Glutamatergic neuron (in vitro differentiated cells): ENCODE measurements around the gene CHD1L. TPM values are rescaled to one million over a fixed set of nuclear protein-coding genes. Genes with fewer than 3 reads are reported as not detected.
A peak's percentile ranks its signal among the peaks of the same experiment; 100 is the strongest.

Source experiments
- DNase-seq: peaks from one replicate; pipeline ENCODE4 v3.0.0; 2022
- H3K27ac Mint-ChIP-seq: one replicate; pipeline ENCODE4 v1.8.0; 2020; ENCODE audit warnings: mild to moderate bottlenecking, mixed read lengths, inconsistent platforms; ENCODE audit not compliant: unreplicated experiment
- H3K27me3 Mint-ChIP-seq: one replicate; pipeline ENCODE4 v1.8.0; 2020; ENCODE audit warnings: mild to moderate bottlenecking, moderate library complexity, mixed read lengths, inconsistent platforms; ENCODE audit not compliant: unreplicated experiment
- H3K36me3 Mint-ChIP-seq: one replicate; pipeline ENCODE4 v1.8.0; 2020; ENCODE audit warnings: mild to moderate bottlenecking, mixed read lengths, inconsistent platforms; ENCODE audit not compliant: unreplicated experiment
- H3K4me1 Mint-ChIP-seq: one replicate; pipeline ENCODE4 v1.8.0; 2020; ENCODE audit warnings: mild to moderate bottlenecking, low read depth, mixed read lengths, inconsistent platforms; ENCODE audit not compliant: unreplicated experiment
- H3K4me3 Mint-ChIP-seq: one replicate; pipeline ENCODE4 v1.8.0; 2020; ENCODE audit warnings: mild to moderate bottlenecking, mixed read lengths, inconsistent platforms; ENCODE audit not compliant: unreplicated experiment
- H3K9me3 Mint-ChIP-seq: one replicate; pipeline ENCODE4 v1.8.0; 2020; ENCODE audit warnings: mild to moderate bottlenecking, moderate library complexity, mixed read lengths, inconsistent platforms; ENCODE audit not compliant: unreplicated experiment
- CTCF ChIP-seq: fragments of 200-600 bp; sonication (generic); IDR thresholded peaks from one replicate; pipeline ENCODE4 v1.5.0; 2021; ENCODE audit not compliant: partially characterized antibody, unreplicated experiment
- total RNA-seq: library from RNA; stranded (reverse); fragmentation: NEBNext Ultra II Directional; extraction: Animal tissue kit (Norgen Biotek cat#: 25700); gene quantifications from one replicate; pipeline ENCODE4 v1.2.1, GENCODE V29; 2021; ENCODE audit not compliant: unreplicated experiment

The CHD1L gene
- total RNA-seq, 1 donor from 2014 or later = 35.2 TPM

GRCh38 chr1:147270721-147271120 lies 28.2 kb downstream of the CHD1L start:
- Mint-ChIP-seq H3K4me1 (no peaks in the 10 kb centered on the region), H3K27me3 (peaks cover 4% of the 10 kb centered on the region), H3K27ac (no peak overlapping the region), H3K9me3 (no peaks in the 10 kb centered on the region), H3K36me3 (no peaks in the 10 kb centered on the region), H3K4me3 (no peak overlapping the region)
- no peak for TF ChIP-seq CTCF
- no peak for DNase-seq

- TF ChIP-seq CTCF = no peak
- Mint-ChIP-seq H3K9me3 (no peaks in the 10 kb centered on the region), H3K27me3 (peaks cover 4% of the 10 kb centered on the region), H3K27ac (no peak overlapping the region), H3K4me1 (no peaks in the 10 kb centered on the region), H3K36me3 (no peaks in the 10 kb centered on the region), H3K4me3 (no peak overlapping the region)
- DNase-seq = no peak
Observed at GRCh38 chr1:147272042-147272441, 29.6 kb downstream of the CHD1L start.

- TF ChIP-seq CTCF = peak; percentile 52
- no peak for DNase-seq
- no peak overlapping the region for H3K4me3 Mint-ChIP-seq
- H3K4me1 Mint-ChIP-seq = no peaks in the 10 kb centered on the region
- no peaks in the 10 kb centered on the region for H3K36me3 Mint-ChIP-seq
- peaks cover 4% of the 10 kb centered on the region for H3K27me3 Mint-ChIP-seq
- no peak overlapping the region for H3K27ac Mint-ChIP-seq
- no peaks in the 10 kb centered on the region for H3K9me3 Mint-ChIP-seq
Observed at GRCh38 chr1:147273409-147274336, 31.2 kb downstream of the CHD1L start.

GRCh38 chr1:147281950-147282349 lies 39.5 kb downstream of the CHD1L start:
- no peaks in the 10 kb centered on the region for H3K36me3 Mint-ChIP-seq
- no peaks in the 10 kb centered on the region for H3K4me1 Mint-ChIP-seq

More at GRCh38 chr1:147281950-147282349, 39.5 kb downstream of the CHD1L start:
- Mint-ChIP-seq H3K9me3 (no peaks in the 10 kb centered on the region), H3K27ac (no peak overlapping the region), H3K4me3 (no peak overlapping the region), H3K27me3 (peaks cover 3% of the 10 kb centered on the region)
- no peak for DNase-seq
- TF ChIP-seq CTCF = no peak
